ENCODE results near the gene UBC.

- TF ChIP-seq CTCF (conservative IDR thresholded peaks at IDR 0.05; ENCODE audit: low read depth, low read length) (no peak), USF2 (IDR thresholded peaks at IDR 0.05; ENCODE audit: low read depth, low read length) (no peak), POLR2A (IDR thresholded peaks at IDR 0.05; ENCODE audit: low read depth, low read length) (no peak), RFX5 (IDR thresholded peaks at IDR 0.05; ENCODE audit: low read depth, low read length) (no peak), NFE2L2 (IDR thresholded peaks at IDR 0.05; ENCODE audit: low read depth, low read length) (no peak), BHLHE40 (IDR thresholded peaks at IDR 0.05; ENCODE audit: low read depth, low read length) (no peak), CHD1 (IDR thresholded peaks at IDR 0.05; ENCODE audit: low read depth, low read length) (no peak), RAD21 (IDR thresholded peaks at IDR 0.05; ENCODE audit: low read length) (no peak), FOS (IDR thresholded peaks at IDR 0.05; ENCODE audit: low read depth, low read length) (no peak)
These were observed 46.6 kb upstream of the UBC start for GRCh38 chr12:124961055-124961454.
